Keratinocyte (primary cell): ENCODE data around the gene PALS2.

Experiments
- CTCF ChIP-seq, 3 experiments: IDR thresholded peaks in 1 of 3; conservative IDR thresholded peaks in 1 of 3; optimal IDR thresholded peaks in 1 of 3; 2 replicates in 2 of 3; 3 replicates in 1 of 3; pipeline versions ENCODE3 to v1.5.1; 2011; ENCODE audit warnings: low read length in 3 of 3, mild to moderate bottlenecking in 3 of 3, moderate library complexity in 2 of 3, control low read depth in 1 of 3, inconsistent platforms in 1 of 3; ENCODE audit not compliant: insufficient read depth in 2 of 3; ENCODE audit errors: extremely low read depth in 1 of 3
- EZH2 ChIP-seq: IDR thresholded peaks from one replicate; pipeline ENCODE4 v1.6.1; 2012; ENCODE audit warnings: inconsistent platforms, mild to moderate bottlenecking, low read length, moderate library complexity

GRCh38 chr7:24555184-24555583 is 18.1 kb upstream of the PALS2 start:
- TF ChIP-seq CTCF (optimal IDR thresholded peaks at IDR 0.05 in 1 of 3, IDR thresholded peaks at IDR 0.05 in 1 of 3, conservative IDR thresholded peaks at IDR 0.05 in 1 of 3; ENCODE audit: extremely low read depth in 1 of 3, insufficient read depth in 2 of 3, low read length in 3 of 3) (no peak), EZH2 (no peak)
